Testis (tissue), 3 donors: Measurements from ENCODE around the gene RTL5. TPM values are rescaled to one million over a fixed set of nuclear protein-coding genes. Genes with fewer than 3 reads are reported as not detected.

ENCODE experiments used
- DNase-seq: peaks from one replicate; pipeline ENCODE4 v3.0.0-alpha.2; 2019
- H3K27ac ChIP-seq, 2 donors: fragments of 200-600 bp; sonication (generic); one replicate each; pipeline ENCODE4 v1.5.1; 2019
- H3K27me3 ChIP-seq: fragments of 200-600 bp; sonication (generic); one replicate; pipeline ENCODE4 v1.5.1; 2019
- H3K36me3 ChIP-seq: fragments of 200-600 bp; sonication (generic); one replicate; pipeline ENCODE4 v1.5.1; 2017; ENCODE audit warnings: low read depth; ENCODE audit errors: missing control alignments
- H3K4me1 ChIP-seq: fragments of 200-600 bp; sonication (generic); one replicate; pipeline ENCODE4 v1.5.1; 2019
- H3K4me3 ChIP-seq, 2 donors: fragments of 200-600 bp; sonication (generic); one replicate each; pipeline ENCODE4 v1.5.1; 2017 to 2019
- H3K9me3 ChIP-seq: fragments of 200-600 bp; sonication (generic); one replicate; pipeline ENCODE4 v1.5.1; 2017
- CTCF ChIP-seq, 3 experiments: fragments of 450-650 bp in 2 of 3; fragments of 200-600 bp in 1 of 3; sonication (generic) in 1 of 3; IDR thresholded peaks; one replicate each; pipeline ENCODE4 v1.5.1; 2016 to 2019; ENCODE audit warnings: antibody characterized with exemption in 3 of 3, mild to moderate bottlenecking in 2 of 3, moderate library complexity in 1 of 3
- POLR2A ChIP-seq: fragments of 450-650 bp; IDR thresholded peaks from one replicate; pipeline ENCODE4 v1.6.1; 2017; ENCODE audit warnings: antibody characterized with exemption, mild to moderate bottlenecking, moderate library complexity
- WGBS, 2 donors: methylation state at CpG; one replicate each; pipeline ENCODE4 v1.1.5; 2018; 5-methylcytosine and 5-hydroxymethylcytosine counted together
- intact Hi-C: fragments of 100-400 bp; cut with DNase I; formaldehyde crosslinking; loops from one replicate; pipeline ENCODE4 v1.15.1; 2023; ENCODE audit warnings: low total_unique reads
- polyA plus RNA-seq: library from polyadenylated mRNA; stranded (reverse); fragments of 350-450 nt; fragmentation: Illumina TruSeq; extraction: RNeasy Lipid Tissue Mini Kit (QIAGEN cat#74804); gene quantifications from one replicate; pipeline ENCODE4 v1.2.3, GENCODE V29; 2014; ENCODE audit warnings: low read depth, low replicate concordance; ENCODE audit not compliant: insufficient read depth
- total RNA-seq, 2 donors: library from RNA; depleted of rRNA; stranded (reverse); fragments of >200 nt; gene quantifications; one replicate each; pipeline ENCODE4 v1.2.3, GENCODE V29; 2016

The RTL5 gene
- total and polyA plus RNA-seq, 3 donors from 2014 or later = 18.0 to 25.6 (median 25.4) TPM

- WGBS, 2 donors = 70 to 100% methylated on average over 1 of the region's 1 CpG
- H3K36me3 ChIP-seq = no peaks in the 10 kb centered on the region
- no peaks in the 10 kb centered on the region for H3K9me3 ChIP-seq
- intact Hi-C loops = no loop called here
- H3K27me3 ChIP-seq = no peaks in the 10 kb centered on the region
- no peak for TF ChIP-seq CTCF (IDR thresholded peaks at IDR 0.05)
- H3K27ac ChIP-seq = peak overlapping the region in 1 of 2 donors; percentile 30
- DNase-seq = no peak
- H3K4me1 ChIP-seq = no peaks in the 10 kb centered on the region
- H3K4me3 ChIP-seq = no peak overlapping the region
These were observed 47.6 kb downstream of the RTL5 start for GRCh38 chrX:72084114-72084513.

- TF ChIP-seq CTCF (IDR thresholded peaks at IDR 0.05) = no peak
- TF ChIP-seq POLR2A = no peak
- Histone ChIP-seq H3K4me3 (no peak overlapping the region), H3K27me3 (no peaks in the 10 kb centered on the region), H3K4me1 (no peaks in the 10 kb centered on the region), H3K27ac (no peak overlapping the region), H3K36me3 (no peaks in the 10 kb centered on the region), H3K9me3 (no peaks in the 10 kb centered on the region)
- DNase-seq = no peak
- 57 to 79% methylated on average over 2 of the region's 2 CpGs for WGBS, 2 donors
- intact Hi-C loops = no loop called here
These were observed 48.4 kb downstream of the RTL5 start for GRCh38 chrX:72083291-72083690.

- H3K36me3 ChIP-seq = no peaks in the 10 kb centered on the region
- H3K4me3 ChIP-seq = no peak overlapping the region
- peak overlapping the region in 1 of 2 donors; percentile 36 for H3K27ac ChIP-seq
- no peak for DNase-seq
- no peaks in the 10 kb centered on the region for H3K27me3 ChIP-seq
- no peaks in the 10 kb centered on the region for H3K9me3 ChIP-seq
- WGBS, 2 donors = 48 to 69% methylated on average over 7 to 12 of the region's 12 CpGs
- TF ChIP-seq POLR2A = no peak
- no peak for TF ChIP-seq CTCF (IDR thresholded peaks at IDR 0.05)
- no peaks in the 10 kb centered on the region for H3K4me1 ChIP-seq
- intact Hi-C loops = no loop called here
These were observed 50.0 kb downstream of the RTL5 start for GRCh38 chrX:72081605-72082320.

- Histone ChIP-seq H3K4me3 (no peak overlapping the region), H3K4me1 (no peaks in the 10 kb centered on the region), H3K36me3 (no peaks in the 10 kb centered on the region), H3K27ac (no peak overlapping the region), H3K27me3 (no peaks in the 10 kb centered on the region), H3K9me3 (no peaks in the 10 kb centered on the region)
- no peak for DNase-seq
- TF ChIP-seq POLR2A = no peak
- intact Hi-C loops = no loop called here
- 72 to 73% methylated on average over 4 to 7 of the region's 7 CpGs for WGBS, 2 donors
These were observed 50.9 kb downstream of the RTL5 start for GRCh38 chrX:72080800-72081199.

GRCh38 chrX:72080150-72080549 lies 51.6 kb downstream of the RTL5 start:
- no peak for TF ChIP-seq POLR2A
- TF ChIP-seq CTCF (IDR thresholded peaks at IDR 0.05) = no peak
- no peak for DNase-seq
- WGBS, 2 donors = 66% methylated on average over 7 of the region's 7 CpGs; no CpG with 5 or more reads in 1 of the 2 donors
- Histone ChIP-seq H3K27me3 (no peaks in the 10 kb centered on the region), H3K4me3 (no peak overlapping the region), H3K36me3 (no peaks in the 10 kb centered on the region), H3K9me3 (no peaks in the 10 kb centered on the region), H3K27ac (peak overlapping the region in 1 of 2 donors; percentile 56), H3K4me1 (no peaks in the 10 kb centered on the region)
- intact Hi-C loops = no loop called here
